GM21825 (cell line): ENCODE data around the gene VSTM4.

Experiments used
- ATAC-seq: cut with Tn5 transposase; IDR thresholded peaks from one replicate; pipeline ENCODE4 v1.9.1; 2021; ENCODE audit warnings: mild to moderate bottlenecking, moderate library complexity; ENCODE audit not compliant: unreplicated experiment

Gene VSTM4

DNA sequence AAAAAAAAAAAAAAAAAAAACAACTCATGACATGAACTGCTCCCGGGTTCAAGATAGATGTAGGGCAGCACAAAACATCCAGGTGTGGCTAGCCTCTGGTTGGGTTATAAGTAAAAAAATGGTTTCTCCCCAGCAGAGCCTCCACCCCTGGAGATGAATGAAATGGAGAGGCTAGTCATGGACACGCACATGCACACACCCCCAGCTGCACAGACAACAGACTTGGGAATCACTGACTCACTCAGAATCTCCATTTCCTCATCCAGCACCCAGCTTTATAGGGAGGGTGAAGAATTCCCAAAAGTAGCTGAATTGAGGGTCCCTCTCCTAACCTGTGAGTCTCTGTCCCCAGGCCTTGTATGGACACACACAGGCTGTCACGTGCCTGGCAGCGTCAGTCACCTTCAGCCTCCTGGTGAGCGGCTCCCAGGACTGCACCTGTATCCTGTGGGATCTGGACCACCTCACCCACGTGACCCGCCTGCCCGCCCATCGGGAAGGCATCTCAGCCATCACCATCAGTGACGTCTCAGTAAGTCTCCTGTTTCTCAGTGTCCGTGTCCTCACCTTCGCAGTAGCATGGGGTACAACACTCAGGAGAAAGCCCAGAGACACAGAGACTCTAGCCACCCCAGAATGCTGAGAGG is 140.7 kb downstream of the VSTM4 start:
- no peak for ATAC-seq

DNA sequence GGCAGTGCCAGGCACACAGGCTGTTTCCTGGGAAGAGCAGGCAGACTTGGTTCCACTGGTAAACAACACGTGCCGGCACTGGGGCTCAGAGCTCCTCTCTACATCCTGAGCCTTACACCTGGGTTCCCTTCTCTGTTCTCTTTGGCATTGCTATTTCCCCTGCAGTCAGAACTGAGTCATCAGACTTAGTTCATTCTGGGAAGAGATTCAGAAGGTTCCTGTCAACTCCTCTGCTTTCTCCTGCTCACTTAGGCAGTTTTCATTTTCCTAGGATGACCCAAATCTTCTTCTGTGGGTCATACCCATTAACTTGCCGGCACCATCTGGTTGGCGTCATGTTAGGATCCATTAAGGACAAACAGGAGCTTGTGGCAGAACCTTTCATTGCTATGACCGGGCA is 142.3 kb downstream of the VSTM4 start:
- no peak for ATAC-seq

- ATAC-seq: no peak
Measured at GRCh38 chr10:48970654-48971053, 144.7 kb downstream of the VSTM4 start.

GRCh38 chr10:48970046-48970445 is 145.3 kb downstream of the VSTM4 start:
- no peak for ATAC-seq

DNA sequence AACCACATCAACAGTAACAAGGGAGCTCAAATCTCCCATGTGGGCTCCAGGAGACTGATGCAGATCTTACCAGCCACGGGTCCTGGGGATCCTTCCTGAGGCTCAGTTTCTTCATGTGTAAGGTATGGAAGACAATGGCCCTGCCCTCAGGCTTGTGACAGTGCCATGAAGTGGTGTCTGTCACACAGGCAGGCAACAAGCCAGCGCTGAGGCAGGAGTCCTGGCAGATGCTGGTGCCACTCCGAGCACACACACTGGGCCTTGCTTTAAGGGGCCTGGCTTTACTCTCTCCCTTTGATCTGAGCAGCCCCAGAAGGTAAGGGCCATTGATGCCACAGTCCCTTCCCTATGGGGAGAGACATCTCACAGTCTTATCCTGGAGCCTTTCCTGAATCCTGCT is 147.3 kb downstream of the VSTM4 start:
- ATAC-seq: no peak

- ATAC-seq: no peak
Measured at GRCh38 chr10:48965460-48965859, 149.9 kb downstream of the VSTM4 start.
